Stimulated activated CD8-positive, alpha-beta memory T cell treated with anti-CD3 and anti-CD28 coated beads, Interleukin-7, amount 100 ng/mL, for 48 hours (primary cell): ENCODE measurements around the gene SH3PXD2B.
A peak's percentile ranks its signal among the peaks of the same experiment; 100 is the strongest.
"Not testable (repeated sequence)": the region's sequence is repeated elsewhere in the genome, so short reads cannot be mapped to it uniquely, and the experiment has no call there.

ENCODE experiments used
- DNase-seq, 2 donors: peaks; one replicate each; pipeline ENCODE4 v3.0.0-alpha.2; 2020; ENCODE audit warnings: low read depth in 1 of 2; ENCODE audit errors: extremely low read depth in 1 of 2

SH3PXD2B gene

DNA sequence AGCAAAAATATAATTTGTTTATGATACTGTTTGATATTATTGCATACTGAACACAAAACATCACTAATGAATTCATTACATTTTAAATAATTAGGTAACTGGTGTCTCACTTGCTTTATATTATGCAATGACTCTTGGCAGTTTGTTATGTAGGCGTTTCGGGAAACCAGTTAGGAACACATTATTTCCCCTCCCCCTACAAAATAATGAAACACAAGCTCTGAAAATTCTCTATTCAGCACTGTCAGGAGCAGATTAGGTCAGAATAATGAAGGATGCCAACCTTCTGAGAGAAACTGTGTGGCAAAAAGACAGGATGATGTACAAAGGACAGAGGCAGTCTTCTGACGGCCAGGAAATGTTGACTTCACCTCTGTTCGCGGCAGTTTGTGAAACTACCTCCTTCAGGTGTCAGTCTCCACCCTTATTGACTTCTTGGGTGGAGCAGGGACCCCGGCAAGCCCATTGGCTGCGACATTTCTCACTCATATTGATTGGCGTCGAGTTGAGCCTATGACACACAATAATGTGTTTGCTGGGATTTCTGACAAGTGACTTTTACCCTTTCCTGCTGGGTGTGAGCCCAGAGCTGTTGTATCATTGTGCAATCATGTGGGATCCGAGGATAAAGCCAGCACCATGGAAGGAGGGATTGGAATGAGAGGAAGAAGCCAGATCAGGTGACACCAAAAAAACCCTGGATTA lies 33.9 kb downstream of the SH3PXD2B start:
- DNase-seq: no peak

DNA sequence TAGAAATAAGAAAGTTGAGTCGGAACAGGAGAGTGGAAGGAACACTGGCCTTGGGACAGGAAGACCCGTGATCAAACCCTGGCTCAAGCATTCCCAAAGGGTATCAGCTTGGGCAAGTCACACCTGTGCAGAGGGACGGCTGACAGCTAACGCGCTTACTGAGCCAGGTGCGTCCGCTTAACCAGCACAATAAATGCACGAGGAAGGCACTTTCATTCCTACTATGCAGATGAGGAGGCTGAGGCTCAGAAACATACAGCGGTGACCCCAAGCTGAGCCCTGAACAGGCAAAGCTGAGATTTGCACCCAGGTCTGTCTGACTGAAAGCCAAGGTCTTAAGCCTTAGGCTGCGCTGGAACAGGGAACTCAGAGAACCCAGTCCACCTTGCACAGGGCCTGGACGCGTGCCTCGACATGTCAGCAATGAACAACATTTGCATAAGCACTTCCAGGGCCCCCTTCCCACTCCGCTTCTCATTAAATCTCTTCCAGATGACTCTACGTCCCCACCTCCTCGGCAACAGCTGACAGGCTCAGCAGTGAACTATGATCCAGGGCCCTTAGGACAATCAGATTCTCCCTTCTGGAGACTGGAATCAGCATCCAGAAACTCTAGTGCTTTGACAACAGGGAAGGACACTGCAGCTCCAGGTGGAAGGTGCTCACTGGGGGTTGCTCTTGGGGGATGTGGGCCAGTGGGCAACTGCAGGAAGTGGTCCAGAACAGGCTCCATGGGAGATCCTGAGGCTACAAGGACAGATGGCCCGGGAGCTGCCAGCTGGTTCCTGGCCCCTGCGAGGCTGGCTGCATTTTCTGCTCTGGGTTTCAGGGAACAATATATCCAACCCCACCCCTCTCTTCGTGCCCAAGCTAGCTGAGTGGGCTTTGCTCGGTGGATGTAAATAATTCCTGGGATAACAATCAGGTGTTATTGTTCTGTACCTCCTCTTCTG lies 35.2 kb downstream of the SH3PXD2B start:
- no peak for DNase-seq

DNA sequence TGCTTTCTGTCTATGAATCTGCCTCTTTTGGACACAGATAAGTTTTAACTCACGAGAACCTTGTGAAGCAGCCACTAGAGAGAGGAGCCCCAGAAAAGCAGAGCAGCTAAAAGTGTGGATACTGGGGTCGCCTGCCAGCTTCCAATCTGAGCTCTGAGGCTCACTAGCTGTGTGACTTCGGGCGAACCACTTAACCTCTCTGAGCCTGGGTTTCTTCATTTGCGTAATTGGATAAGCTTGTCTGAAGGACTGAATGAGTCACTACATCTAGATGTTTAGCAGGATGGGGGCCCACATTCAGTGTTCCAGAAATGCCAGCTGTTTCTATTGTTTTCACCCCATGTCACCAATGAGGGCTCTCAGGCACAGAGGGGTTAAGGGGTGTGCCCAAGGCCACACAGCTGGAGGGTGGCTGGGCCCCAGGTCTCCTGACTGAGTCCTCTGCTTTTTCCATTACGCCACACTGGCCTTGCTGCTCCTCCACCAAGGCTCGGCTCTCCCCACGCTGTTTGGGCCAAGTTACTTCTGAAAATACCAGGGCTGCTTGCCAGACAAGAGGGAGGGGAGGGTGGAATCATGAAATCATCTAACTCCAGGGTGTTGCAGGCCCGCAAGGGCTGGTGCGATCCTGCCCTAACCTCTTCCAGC lies 36.2 kb downstream of the SH3PXD2B start:
- DNase-seq: no peak

DNA sequence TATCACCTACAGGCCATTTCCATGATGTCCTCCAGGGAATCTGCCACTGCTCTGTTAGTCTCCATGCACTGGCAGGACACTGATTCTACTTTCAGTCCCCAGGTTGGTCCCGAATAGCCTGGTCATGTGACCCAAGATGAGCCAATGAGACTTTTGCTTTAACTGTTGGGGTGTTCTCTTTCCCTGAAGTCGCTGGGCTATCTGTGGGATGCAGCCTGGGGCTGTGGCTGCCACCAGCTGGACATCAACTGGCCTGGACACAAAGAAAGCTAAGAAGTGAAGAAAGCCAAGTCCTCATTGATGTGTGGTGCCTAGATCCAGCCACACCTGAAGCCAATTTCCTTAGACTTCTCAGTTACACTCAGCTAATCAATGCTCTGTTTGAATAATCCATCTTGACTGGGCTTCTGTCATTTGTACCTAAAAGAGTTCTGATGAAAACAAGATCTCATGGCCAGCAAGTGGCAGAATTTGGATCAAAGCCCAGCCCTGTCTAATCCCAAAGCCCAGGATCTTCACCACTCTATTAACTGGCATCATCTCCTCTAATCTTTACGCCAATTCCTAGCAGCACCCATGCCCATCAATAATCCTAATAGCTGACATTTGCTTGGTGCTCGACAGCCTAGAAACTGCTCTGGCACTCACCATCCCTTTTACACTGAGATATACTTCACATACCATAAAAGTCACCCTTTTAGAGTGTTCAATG lies 37.0 kb downstream of the SH3PXD2B start:
- DNase-seq: no peak

DNA sequence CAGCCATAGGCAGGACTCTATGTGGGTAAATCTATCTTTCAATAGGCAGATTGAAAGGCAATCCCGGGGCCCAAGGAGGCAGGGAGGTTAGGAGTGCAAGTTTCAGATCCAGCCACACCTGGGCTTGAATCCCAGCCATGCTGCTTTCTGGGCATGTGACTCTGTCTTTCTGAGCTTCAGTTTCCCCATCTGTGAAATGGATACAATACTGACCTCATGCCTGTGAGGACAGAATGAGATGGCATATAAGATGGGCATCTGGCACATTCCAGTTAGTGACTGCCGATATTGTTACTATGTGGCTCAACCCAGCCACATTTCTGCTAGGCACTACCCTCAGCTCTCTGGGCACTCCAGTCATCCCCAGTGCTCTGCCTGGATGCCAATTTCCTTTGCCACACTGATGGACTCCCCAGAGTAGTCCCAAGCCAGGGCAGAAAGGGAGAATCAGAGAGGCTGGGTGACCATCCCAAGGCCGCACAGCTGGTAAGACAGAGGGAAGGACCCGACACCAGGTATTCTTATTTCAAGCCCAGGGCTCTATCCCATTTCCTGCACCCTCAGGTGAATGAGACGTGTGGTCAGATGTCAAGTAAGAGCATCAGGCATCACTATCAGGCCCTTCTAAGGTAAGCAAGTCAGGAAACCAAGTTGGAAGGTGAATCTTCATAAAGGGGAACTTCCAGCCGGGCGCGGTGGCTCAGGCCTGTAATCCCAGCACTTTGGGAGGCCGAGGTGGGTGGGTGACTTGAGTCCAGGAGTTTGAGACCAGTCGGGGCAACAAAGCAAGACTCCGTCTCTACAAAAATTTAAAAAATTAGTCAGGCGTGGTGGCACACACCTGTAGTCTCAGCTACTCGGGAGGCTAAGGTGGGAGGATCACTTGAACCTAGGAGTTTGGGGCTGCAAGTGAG lies 38.7 kb downstream of the SH3PXD2B start:
- no peak for DNase-seq

DNA sequence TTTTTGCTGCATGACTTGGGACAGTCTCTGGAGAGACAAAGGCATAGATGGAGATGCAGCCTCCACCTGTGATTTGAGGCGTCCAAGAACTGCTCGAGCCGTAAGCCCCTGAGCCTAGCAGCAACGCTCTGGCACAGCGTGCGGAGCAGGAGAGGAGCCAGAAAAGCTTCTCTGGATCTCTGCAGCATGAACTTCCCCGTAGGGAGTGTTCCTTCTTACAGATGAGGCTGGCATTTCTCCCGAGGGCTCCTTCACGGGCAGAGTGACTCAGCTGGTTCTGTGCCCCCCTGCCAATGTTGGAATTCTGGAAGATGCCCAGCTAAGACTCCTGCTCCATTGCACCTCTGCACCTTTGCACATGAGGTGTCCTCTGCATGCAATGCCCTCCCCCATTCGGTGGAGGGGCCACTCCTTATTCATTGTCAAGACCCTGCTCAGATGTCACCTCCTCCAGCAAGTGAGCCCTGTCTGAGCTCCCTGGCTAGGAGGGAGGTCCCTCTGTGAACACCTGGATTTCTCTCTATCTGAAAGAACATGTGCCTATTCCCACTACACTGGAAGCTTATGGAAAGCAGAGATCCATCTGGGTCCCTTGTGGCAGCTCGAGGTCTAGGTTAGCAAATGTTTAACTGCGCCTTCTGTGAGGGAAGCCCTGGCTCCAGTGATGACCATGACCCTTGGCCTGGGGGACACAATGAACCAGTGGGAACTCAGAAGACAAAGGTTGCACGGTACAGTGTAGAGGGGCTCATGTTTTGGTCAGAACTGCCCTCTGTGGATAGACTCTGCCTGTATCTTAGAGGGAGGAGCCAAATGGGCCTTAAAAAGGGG lies 39.6 kb downstream of the SH3PXD2B start:
- no peak for DNase-seq

DNA sequence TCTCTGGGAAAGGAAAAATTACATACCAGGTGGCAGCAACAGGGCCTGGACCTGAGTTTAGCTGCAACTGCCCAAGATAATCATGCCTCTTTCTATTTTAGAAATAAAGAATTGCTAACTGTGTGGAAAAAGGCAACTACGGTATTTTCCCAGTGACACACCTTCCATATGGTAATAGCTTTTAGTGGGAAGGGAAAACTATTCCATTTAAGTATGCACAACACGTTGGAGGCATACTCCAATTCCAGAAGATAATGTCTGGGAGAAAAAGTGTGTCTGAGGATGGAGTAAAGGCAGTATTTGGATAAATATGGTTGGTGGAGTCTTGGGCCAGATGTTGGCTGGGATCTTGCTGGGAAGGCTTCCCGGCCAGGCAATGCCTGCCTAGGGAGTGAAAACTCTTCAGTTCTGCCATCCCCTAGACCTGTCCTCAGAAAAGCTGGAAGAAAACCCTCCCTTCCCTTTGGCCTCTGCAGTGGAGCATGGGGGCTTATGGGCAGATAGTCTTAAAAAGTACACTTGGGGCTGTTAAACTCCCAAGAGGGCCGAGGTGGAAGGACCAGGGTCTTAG lies 40.6 kb downstream of the SH3PXD2B start:
- no peak for DNase-seq

DNA sequence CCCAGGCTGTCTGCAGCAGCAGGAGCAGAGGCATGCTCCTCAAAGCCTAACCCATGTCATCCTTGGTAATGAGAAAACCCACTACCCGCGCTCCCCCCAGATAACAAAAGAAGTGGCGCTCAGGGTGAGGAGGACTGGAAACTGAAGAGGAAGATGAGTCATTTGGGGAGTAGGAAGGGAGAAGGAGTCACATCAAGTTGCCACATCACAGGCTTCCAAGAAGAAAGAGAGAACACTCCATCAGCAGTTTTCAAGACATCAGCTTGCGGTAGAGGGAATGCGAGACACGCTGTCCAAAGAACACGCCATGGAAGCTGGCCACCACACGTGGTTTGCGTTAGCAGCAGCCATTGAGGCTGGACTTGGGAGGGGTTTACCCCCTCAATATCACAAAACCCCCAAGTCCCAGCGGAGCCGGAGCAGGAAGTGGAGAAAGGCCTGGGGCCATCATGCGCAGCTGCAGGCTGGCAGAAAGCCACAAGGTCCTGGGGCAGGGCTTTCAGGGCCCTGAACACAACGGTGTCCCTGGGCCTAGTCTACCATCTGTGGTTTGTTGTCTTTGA lies 41.5 kb downstream of the SH3PXD2B start:
- no peak for DNase-seq

DNA sequence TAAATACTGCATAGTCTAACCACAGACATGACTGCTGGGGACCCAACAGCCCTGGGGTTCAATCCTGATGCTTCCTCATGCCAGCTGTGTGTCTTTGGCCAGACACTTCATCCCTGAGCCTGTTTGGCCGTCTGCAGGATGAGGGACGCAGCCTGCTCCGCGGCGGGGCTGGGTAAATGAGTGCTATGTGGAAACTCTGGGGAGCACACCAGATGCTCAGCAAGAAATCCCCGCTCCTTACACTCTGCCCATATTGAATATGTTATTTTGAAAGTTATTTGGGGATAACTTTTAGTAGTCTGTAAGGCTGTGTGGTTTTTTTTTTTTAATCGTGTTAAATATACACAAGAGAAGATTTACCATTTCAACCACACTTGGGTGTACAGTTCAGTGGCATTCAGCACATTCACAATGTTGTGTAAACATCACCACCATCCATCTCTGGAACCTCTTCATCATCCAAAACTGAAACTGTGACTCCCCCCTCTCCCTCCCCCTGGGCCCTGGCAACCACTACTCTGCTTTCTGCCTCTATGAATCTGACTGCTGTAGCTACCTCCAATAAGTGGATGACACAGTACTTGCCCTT lies 42.7 kb downstream of the SH3PXD2B start:
- DNase-seq: peak; percentile 25 to 44

DNA sequence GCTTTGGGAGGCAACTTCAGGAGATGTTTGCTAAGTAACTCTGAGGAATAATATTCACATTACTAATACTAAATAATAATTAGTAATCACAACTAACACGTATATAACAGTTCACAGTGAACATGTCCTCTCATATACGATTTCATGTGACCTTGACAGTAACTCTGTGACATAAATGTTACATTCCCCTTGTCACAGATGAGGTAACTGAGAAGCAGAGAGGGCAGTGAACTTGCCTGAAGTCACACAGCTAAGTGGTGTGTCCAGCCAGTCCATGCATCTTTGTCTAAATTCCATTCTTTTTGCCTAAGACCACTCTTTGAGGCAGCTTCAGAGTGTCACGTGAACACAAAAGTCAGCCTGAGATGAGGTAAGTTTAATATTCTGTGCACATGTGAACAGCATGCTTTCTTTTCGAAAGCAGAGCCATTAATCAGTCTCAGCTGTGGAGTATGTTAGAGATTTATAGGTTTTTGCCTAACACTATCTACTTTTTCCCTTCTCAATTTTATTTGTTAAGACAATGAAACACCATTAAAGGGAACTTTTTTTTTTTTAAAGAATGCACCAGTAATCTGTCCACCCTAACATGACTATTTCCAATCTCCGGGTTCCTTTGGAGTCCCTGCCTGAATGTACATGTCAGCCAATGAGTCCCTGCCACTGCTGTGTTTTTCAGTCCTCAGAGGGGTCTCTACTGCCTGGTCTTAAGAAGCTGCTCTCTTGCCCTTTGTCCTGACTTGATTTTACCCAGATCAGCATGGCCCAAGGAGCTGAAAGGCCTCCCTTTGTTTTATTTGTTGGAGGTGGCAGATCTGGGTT lies 43.5 kb downstream of the SH3PXD2B start:
- DNase-seq: no peak

DNA sequence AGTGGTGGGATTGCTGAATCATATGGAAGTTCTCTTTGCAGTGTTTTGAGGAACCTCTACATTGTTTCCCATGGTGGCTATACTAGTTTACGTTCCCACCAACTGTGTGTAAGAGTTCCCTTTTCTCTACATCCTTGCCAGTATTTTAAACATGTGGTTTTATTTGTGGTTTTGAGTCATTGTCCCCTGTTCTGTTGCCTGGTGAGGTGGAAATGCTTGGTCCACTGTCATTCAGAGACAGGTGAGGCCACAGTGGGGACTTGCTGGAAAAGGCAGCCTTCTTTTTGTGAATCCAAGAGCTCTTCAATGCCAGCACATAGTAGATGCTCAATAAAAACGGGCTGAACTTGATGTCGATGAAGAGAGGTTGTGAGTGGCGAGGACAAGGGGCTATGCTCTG lies 44.2 kb downstream of the SH3PXD2B start:
- DNase-seq: no peak

DNA sequence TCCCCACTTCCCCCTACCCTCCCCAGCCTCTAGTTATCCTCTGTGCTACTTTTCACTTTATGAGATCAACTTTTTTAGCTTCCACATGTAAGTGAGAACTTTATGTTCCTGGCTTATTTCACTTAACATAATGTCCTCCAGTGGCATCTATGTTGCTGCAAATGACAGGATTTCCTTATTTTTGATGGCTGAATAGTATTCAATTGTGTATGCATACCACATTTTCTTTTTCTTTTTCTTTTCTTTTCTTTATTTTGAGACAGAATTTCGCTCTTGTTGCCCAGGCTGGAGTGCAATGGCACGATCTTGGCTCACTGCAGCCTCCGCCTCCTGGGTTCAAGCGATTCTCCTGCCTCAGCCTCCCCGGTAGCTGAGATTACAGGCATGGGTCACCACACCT lies 44.8 kb downstream of the SH3PXD2B start:
- not testable (repeated sequence) for DNase-seq

DNA sequence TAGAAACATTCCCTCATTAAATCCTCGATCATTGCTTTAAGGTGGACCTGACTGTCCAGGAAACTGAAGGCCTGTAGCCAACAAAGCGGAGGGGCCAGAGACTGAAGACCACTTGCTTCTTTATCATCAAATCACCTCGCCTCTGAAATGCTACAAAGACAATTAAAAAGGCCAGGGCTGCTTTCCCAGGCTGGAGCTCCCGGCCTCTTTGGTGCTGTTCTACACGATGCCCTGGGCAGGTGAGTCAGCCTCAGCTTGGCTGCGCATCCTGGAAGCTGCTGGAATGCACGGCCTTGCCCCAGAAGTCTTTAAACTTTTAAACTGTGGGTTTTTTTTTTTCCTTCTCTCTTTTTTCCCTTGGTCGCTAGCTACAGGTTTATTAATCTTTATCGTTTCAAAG lies 46.5 kb downstream of the SH3PXD2B start:
- no peak for DNase-seq

DNA sequence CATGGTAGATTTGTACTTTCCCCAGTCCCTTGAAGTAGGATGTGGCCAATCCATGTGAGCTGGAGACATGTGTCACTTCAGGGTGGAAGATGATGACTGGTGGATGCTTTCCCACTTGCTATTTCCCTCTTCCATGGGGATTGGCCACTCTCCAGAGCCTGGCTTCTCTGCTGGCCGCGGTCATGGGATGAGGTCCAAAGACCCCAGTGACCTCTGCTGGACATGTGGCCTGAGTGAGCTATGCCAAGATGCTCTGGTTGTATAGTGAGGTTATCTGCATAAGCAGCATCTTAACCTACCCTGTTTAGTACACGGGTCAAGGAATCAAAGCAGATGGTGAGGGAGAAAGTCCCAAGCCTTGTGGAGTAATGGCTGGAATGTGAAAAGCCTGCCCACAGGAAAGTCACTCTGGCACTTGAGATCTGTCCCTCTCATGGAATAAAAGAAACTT lies 47.1 kb downstream of the SH3PXD2B start:
- no peak for DNase-seq

DNA sequence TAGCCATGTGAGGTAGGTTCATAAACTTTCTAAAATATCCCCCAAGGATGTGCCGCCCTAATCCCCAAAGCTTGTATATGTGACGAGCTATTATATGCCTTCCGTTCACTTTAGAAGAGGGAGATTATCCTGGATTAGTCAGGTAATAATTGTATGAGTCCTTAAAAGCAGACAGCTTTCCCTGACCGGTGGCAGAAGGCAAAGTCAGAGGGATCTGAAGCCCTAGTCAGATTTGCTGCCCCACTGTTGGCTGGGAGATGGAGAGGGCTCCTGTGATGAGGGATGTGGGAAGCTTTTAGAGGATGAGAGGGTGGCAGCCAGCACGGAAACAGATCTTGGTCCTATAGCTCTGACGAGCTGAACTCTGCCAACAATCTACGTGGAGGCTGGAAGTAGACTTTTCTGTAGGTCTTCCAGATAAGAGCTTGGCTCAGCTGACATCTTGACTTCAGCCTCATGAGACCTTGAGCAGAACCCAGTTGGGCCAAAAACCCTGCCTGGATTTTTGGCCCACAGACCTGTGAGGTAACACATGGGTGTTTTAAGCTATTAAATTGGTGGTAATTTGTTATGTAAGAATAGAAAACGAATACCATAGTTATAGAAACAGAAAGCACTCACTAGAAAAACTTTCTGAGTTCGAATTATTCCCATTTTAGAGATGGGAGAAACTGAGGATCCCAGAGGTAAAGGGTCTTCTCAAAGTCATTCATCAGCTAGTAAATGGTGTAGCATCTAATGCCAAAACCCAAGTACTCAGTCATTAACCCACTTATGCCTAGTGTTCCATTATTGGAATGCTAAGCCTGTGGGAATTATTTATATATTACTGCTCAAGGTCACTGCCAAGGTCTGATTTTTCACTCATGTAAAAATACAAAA lies 48.9 kb downstream of the SH3PXD2B start:
- DNase-seq: no peak

DNA sequence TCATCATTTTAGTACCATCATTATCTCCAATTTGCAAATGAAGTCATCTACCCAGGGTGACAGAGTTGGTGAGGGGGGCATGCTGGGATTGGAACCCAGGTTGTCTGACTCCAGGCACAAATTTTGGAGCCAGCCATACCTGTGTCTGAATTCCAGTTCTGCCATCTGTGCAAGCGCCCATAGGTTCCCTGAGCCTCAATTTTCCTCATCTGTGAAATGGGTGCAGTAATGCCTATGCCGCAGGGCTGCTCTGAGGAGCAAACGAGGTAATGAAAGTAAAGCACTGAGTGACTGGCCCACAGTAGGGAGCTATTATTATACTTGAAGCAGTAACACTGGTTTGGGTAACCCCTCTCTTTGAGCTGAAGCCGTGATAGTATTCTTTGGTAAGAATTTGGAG lies 49.6 kb downstream of the SH3PXD2B start:
- DNase-seq: no peak
